Neural progenitor cell (in vitro differentiated cells): ENCODE results near the gene SPTLC3. TPM values are rescaled to one million over a fixed set of nuclear protein-coding genes. Genes with fewer than 3 reads are reported as not detected.

ENCODE experiments used
- DNase-seq: peaks from one replicate; pipeline ENCODE4 v3.0.0-alpha.2; 2016; ENCODE audit warnings: low spot score
- H2AFZ ChIP-seq: fragments of 200-600 bp; sonication (generic); replicated peaks from 2 replicates; pipeline ENCODE4 v1.6.1; 2016; ENCODE audit warnings: antibody characterized with exemption
- H3F3A ChIP-seq: fragments of 200-600 bp; sonication (generic); 2 replicates; pipeline ENCODE4 v1.6.1; 2016; ENCODE audit warnings: antibody characterized with exemption, low read depth
- H3K27ac ChIP-seq: fragments of 200-600 bp; sonication (generic); 2 replicates; pipeline ENCODE4 v1.5.1; 2016; ENCODE audit warnings: mild to moderate bottlenecking
- H3K27me3 ChIP-seq: fragments of 200-600 bp; sonication (generic); 2 replicates; pipeline ENCODE4 v1.6.1; 2016; ENCODE audit warnings: mild to moderate bottlenecking, moderate library complexity
- H3K36me3 ChIP-seq: fragments of 200-600 bp; sonication (generic); 2 replicates; pipeline ENCODE4 v1.5.1; 2016
- H3K4me1 ChIP-seq: fragments of 200-600 bp; sonication (generic); 2 replicates; pipeline ENCODE4 v1.6.1; 2016; ENCODE audit warnings: mixed run types
- H3K4me2 ChIP-seq: fragments of 200-600 bp; sonication (generic); 2 replicates; pipeline ENCODE4 v1.6.1; 2016
- H3K4me3 ChIP-seq: fragments of 200-600 bp; sonication (generic); 2 replicates; pipeline ENCODE4 v1.5.1; 2016
- H3K79me2 ChIP-seq: fragments of 200-600 bp; sonication (generic); 2 replicates; pipeline ENCODE4 v1.6.1; 2016; ENCODE audit warnings: low read depth
- H3K9ac ChIP-seq: fragments of 200-600 bp; sonication (generic); 2 replicates; pipeline ENCODE4 v1.6.1; 2016
- H3K9me3 ChIP-seq: fragments of 200-600 bp; sonication (generic); 2 replicates; pipeline ENCODE4 v1.5.1; 2016; ENCODE audit warnings: low read depth
- H4K20me1 ChIP-seq: fragments of 200-600 bp; sonication (generic); 2 replicates; pipeline ENCODE4 v1.6.1; 2016; ENCODE audit warnings: low read depth
- H3K27ac Mint-ChIP-seq: 3 replicates; pipeline ENCODE4 v1.8.0; 2021; ENCODE audit warnings: mixed read lengths
- H3K27me3 Mint-ChIP-seq: 2 replicates; pipeline ENCODE4 v1.8.0; 2022; ENCODE audit warnings: low read depth, mild to moderate bottlenecking, inconsistent platforms, moderate library complexity, mixed read lengths; ENCODE audit not compliant: insufficient read depth
- H3K36me3 Mint-ChIP-seq: 3 replicates; pipeline ENCODE4 v1.8.0; 2021; ENCODE audit warnings: mixed read lengths
- H3K4me1 Mint-ChIP-seq: 3 replicates; pipeline ENCODE4 v1.8.0; 2021; ENCODE audit warnings: mixed read lengths
- H3K4me3 Mint-ChIP-seq: 3 replicates; pipeline ENCODE4 v1.8.0; 2021; ENCODE audit warnings: mild to moderate bottlenecking, moderate library complexity, mixed read lengths
- H3K9me3 Mint-ChIP-seq: 3 replicates; pipeline ENCODE4 v1.8.0; 2020; ENCODE audit warnings: mixed read lengths
- EZH2 ChIP-seq: fragments of 200-600 bp; sonication (generic); IDR thresholded peaks from 2 replicates; pipeline ENCODE4 v1.6.1; 2017; ENCODE audit warnings: antibody characterized with exemption, mild to moderate bottlenecking, moderate library complexity
- EZH2phosphoT487 ChIP-seq: fragments of 200-600 bp; sonication (generic); IDR thresholded peaks from 2 replicates; pipeline ENCODE4 v1.6.1; 2017; ENCODE audit warnings: antibody characterized with exemption
- total RNA-seq: library from RNA; depleted of rRNA; stranded (reverse); fragments of >200 nt; gene quantifications from 2 replicates; pipeline ENCODE4 v1.2.3, GENCODE V29; 2015; ENCODE audit warnings: low replicate concordance
- TF ChIP-seq, protein P1 (sequence below): fragments of 200-600 bp; sonication (generic); IDR thresholded peaks from 2 replicates; pipeline ENCODE4 v1.5.1; 2017; ENCODE audit warnings: antibody characterized with exemption, mild to moderate bottlenecking

SPTLC3 gene
- total RNA-seq, 1 donor from 2014 or later, result 4.2 TPM

GRCh38 chr20:12976720-12977309 lies 32.0 kb upstream of the SPTLC3 start:
- Histone ChIP-seq H3K4me1 (no peaks in the 10 kb centered on the region), H3K79me2 (no peaks in the 10 kb centered on the region), H3K4me3 (no peak overlapping the region), H3F3A (no peaks in the 10 kb centered on the region), H3K27ac (no peak overlapping the region), H2AFZ (no peak overlapping the region), H3K36me3 (no peaks in the 10 kb centered on the region), H3K9ac (no peak overlapping the region), H3K9me3 (no peaks in the 10 kb centered on the region), H3K4me2 (no peak overlapping the region), H4K20me1 (no peaks in the 10 kb centered on the region), H3K27me3 (no peaks in the 10 kb centered on the region)
- Mint-ChIP-seq H3K4me3 (no peak overlapping the region), H3K9me3 (peaks cover 10% of the 10 kb centered on the region), H3K27ac (no peak overlapping the region), H3K4me1 (no peaks in the 10 kb centered on the region), H3K27me3 (no peaks in the 10 kb centered on the region), H3K36me3 (no peaks in the 10 kb centered on the region)
- no peak for TF ChIP-seq EZH2phosphoT487
- TF ChIP-seq, protein P1, sequence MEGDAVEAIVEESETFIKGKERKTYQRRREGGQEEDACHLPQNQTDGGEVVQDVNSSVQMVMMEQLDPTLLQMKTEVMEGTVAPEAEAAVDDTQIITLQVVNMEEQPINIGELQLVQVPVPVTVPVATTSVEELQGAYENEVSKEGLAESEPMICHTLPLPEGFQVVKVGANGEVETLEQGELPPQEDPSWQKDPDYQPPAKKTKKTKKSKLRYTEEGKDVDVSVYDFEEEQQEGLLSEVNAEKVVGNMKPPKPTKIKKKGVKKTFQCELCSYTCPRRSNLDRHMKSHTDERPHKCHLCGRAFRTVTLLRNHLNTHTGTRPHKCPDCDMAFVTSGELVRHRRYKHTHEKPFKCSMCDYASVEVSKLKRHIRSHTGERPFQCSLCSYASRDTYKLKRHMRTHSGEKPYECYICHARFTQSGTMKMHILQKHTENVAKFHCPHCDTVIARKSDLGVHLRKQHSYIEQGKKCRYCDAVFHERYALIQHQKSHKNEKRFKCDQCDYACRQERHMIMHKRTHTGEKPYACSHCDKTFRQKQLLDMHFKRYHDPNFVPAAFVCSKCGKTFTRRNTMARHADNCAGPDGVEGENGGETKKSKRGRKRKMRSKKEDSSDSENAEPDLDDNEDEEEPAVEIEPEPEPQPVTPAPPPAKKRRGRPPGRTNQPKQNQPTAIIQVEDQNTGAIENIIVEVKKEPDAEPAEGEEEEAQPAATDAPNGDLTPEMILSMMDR, result no peak
- TF ChIP-seq EZH2, result no peak
- DNase-seq, result no peak

- Mint-ChIP-seq H3K27ac (no peak overlapping the region), H3K4me3 (no peak overlapping the region), H3K4me1 (no peaks in the 10 kb centered on the region), H3K9me3 (peaks cover 10% of the 10 kb centered on the region), H3K36me3 (no peaks in the 10 kb centered on the region), H3K27me3 (no peaks in the 10 kb centered on the region)
- Histone ChIP-seq H3K27ac (no peak overlapping the region), H3K36me3 (no peaks in the 10 kb centered on the region), H3K27me3 (no peaks in the 10 kb centered on the region), H3K79me2 (no peaks in the 10 kb centered on the region), H3F3A (no peaks in the 10 kb centered on the region), H3K9ac (no peak overlapping the region), H4K20me1 (no peaks in the 10 kb centered on the region), H2AFZ (no peak overlapping the region), H3K4me1 (no peaks in the 10 kb centered on the region), H3K9me3 (no peaks in the 10 kb centered on the region), H3K4me3 (no peak overlapping the region), H3K4me2 (no peak overlapping the region)
- TF ChIP-seq EZH2phosphoT487 (no peak), EZH2 (no peak)
- TF ChIP-seq, protein P1, result no peak
- no peak for DNase-seq
Measured at GRCh38 chr20:12977328-12978125, 31.2 kb upstream of the SPTLC3 start.

GRCh38 chr20:12978126-12978394 lies 30.7 kb upstream of the SPTLC3 start:
- TF ChIP-seq EZH2 (no peak), EZH2phosphoT487 (no peak)
- TF ChIP-seq, protein P1, result no peak
- H4K20me1 ChIP-seq, result no peaks in the 10 kb centered on the region
- no peaks in the 10 kb centered on the region for H3K9me3 ChIP-seq
- no peaks in the 10 kb centered on the region for H3K79me2 ChIP-seq
- no peaks in the 10 kb centered on the region for H3K4me1 ChIP-seq
- Mint-ChIP-seq H3K4me1 (no peaks in the 10 kb centered on the region), H3K36me3 (no peaks in the 10 kb centered on the region), H3K27ac (no peak overlapping the region), H3K27me3 (no peaks in the 10 kb centered on the region), H3K4me3 (no peak overlapping the region), H3K9me3 (peaks cover 10% of the 10 kb centered on the region)
- no peak overlapping the region for H3K27ac ChIP-seq
- DNase-seq, result no peak
- H3K36me3 ChIP-seq, result no peaks in the 10 kb centered on the region
- no peak overlapping the region for H3K4me3 ChIP-seq
- H3F3A ChIP-seq, result no peaks in the 10 kb centered on the region
- H2AFZ ChIP-seq, result no peak overlapping the region
- no peak overlapping the region for H3K9ac ChIP-seq
- no peaks in the 10 kb centered on the region for H3K27me3 ChIP-seq
- no peak overlapping the region for H3K4me2 ChIP-seq
